WTC11 (cell line): Measurements from ENCODE around the gene CCDC69. TPM values are rescaled to one million over a fixed set of nuclear protein-coding genes. Genes with fewer than 3 reads are reported as not detected.
A peak's percentile ranks its signal among the peaks of the same experiment; 100 is the strongest.

ENCODE experiments used
- ATAC-seq: fragments of 200-7000 bp; cut with Tn5 transposase; 2 replicates; pipeline ENCODE4 v1.10.0; 2021; ENCODE audit warnings: mild to moderate bottlenecking, moderate library complexity
- CTCF ChIA-PET: fragments of 300-600 bp; sonication (Branson Sonifier 250); formaldehyde crosslinking; loops from one replicate; lab custom pipeline; 2021; ENCODE audit warnings: antibody characterized with exemption; lab: Charles Lee
- POLR2A ChIA-PET: fragments of 350-600 bp; sonication (Branson Sonifier 250); formaldehyde crosslinking; loops from one replicate; lab custom pipeline; 2021; ENCODE audit warnings: antibody characterized with exemption; lab: Charles Lee
- DNase-seq: peaks from one replicate; pipeline ENCODE4 v3.0.0; 2021; ENCODE audit warnings: low spot score
- H3K27ac Mint-ChIP-seq: 2 replicates; pipeline ENCODE4 v1.8.0; 2021; ENCODE audit warnings: mixed read lengths
- H3K27me3 Mint-ChIP-seq: 2 replicates; pipeline ENCODE4 v1.8.0; 2021; ENCODE audit warnings: low read depth, mild to moderate bottlenecking, moderate library complexity, mixed read lengths
- H3K36me3 Mint-ChIP-seq: 2 replicates; pipeline ENCODE4 v1.8.0; 2021; ENCODE audit warnings: mixed read lengths
- H3K4me1 Mint-ChIP-seq: 2 replicates; pipeline ENCODE4 v1.8.0; 2022; ENCODE audit warnings: mixed read lengths
- H3K4me3 Mint-ChIP-seq: 2 replicates; pipeline ENCODE4 v1.8.0; 2021; ENCODE audit warnings: mild to moderate bottlenecking, moderate library complexity, mixed read lengths
- H3K9me3 Mint-ChIP-seq: 2 replicates; pipeline ENCODE4 v1.8.0; 2021; ENCODE audit warnings: mixed read lengths
- ATF1 ChIP-seq: sonication (generic); formaldehyde crosslinking; IDR thresholded peaks from 2 replicates; pipeline ENCODE4 v1.8.1; 2023; ENCODE audit warnings: mild to moderate bottlenecking, moderate library complexity, missing genetic modification reagents
- CREM ChIP-seq: sonication (generic); formaldehyde crosslinking; IDR thresholded peaks from 2 replicates; pipeline ENCODE4 v1.8.1; 2022; ENCODE audit warnings: mild to moderate bottlenecking, missing genetic modification reagents, moderate library complexity
- EMX1 ChIP-seq: fragments of 250-450 bp; sonication (Bioruptor Pico); IDR thresholded peaks from 2 replicates; pipeline ENCODE4 v1.8.0; 2021; ENCODE audit warnings: mild to moderate bottlenecking
- FOXK1 ChIP-seq: sonication (generic); formaldehyde crosslinking; IDR thresholded peaks from 2 replicates; pipeline ENCODE4 v1.8.0; 2022; ENCODE audit warnings: mild to moderate bottlenecking, moderate library complexity, missing genetic modification reagents
- GRHL2 ChIP-seq: fragments of 250-450 bp; sonication (Bioruptor Pico); IDR thresholded peaks from 2 replicates; pipeline ENCODE4 v1.8.0; 2022; ENCODE audit warnings: mild to moderate bottlenecking, moderate library complexity; ENCODE audit not compliant: insufficient replicate concordance, severe bottlenecking
- JAZF1 ChIP-seq: fragments of 250-450 bp; sonication (Bioruptor Pico); IDR thresholded peaks from 2 replicates; pipeline ENCODE4 v1.9.0; 2021; ENCODE audit warnings: moderate library complexity, mild to moderate bottlenecking, inconsistent platforms
- MXD4 ChIP-seq: fragments of 250-450 bp; sonication (Bioruptor Pico); IDR thresholded peaks from 2 replicates; pipeline ENCODE4 v1.8.0; 2021; ENCODE audit warnings: mild to moderate bottlenecking, moderate library complexity, borderline replicate concordance
- MYBL2 ChIP-seq: sonication (generic); formaldehyde crosslinking; IDR thresholded peaks from 2 replicates; pipeline ENCODE4 v1.8.1; 2023; ENCODE audit warnings: mild to moderate bottlenecking, moderate library complexity, missing genetic modification reagents
- NR1H2 ChIP-seq: sonication (generic); formaldehyde crosslinking; IDR thresholded peaks from 2 replicates; pipeline ENCODE4 v1.9.0; 2021; ENCODE audit warnings: mild to moderate bottlenecking, moderate library complexity, missing genetic modification reagents
- RORB ChIP-seq: fragments of 250-450 bp; sonication (Bioruptor Pico); IDR thresholded peaks from 2 replicates; pipeline ENCODE4 v1.9.0; 2021; ENCODE audit warnings: mild to moderate bottlenecking
- SMAD3 ChIP-seq: sonication (generic); formaldehyde crosslinking; IDR thresholded peaks from 2 replicates; pipeline ENCODE4 v1.8.0; 2022; ENCODE audit warnings: missing genetic modification reagents, mild to moderate bottlenecking, borderline replicate concordance
- TP53 ChIP-seq: sonication (generic); formaldehyde crosslinking; IDR thresholded peaks from 2 replicates; pipeline ENCODE4 v1.8.1; 2023; ENCODE audit warnings: mild to moderate bottlenecking, missing genetic modification reagents
- ZNF138 ChIP-seq: sonication (generic); formaldehyde crosslinking; conservative IDR thresholded peaks from 2 replicates; pipeline ENCODE4 v1.8.1; 2022; ENCODE audit warnings: mild to moderate bottlenecking, moderate library complexity, missing genetic modification reagents
- ZNF232 ChIP-seq: sonication (generic); formaldehyde crosslinking; IDR thresholded peaks from 2 replicates; pipeline ENCODE4 v1.8.0; 2022; ENCODE audit warnings: mild to moderate bottlenecking, missing genetic modification reagents
- total RNA-seq: library from RNA; stranded (reverse); gene quantifications from 3 replicates; pipeline ENCODE4 v1.2.3, GENCODE V29; 2021
- TF ChIP-seq, protein P1 (sequence below): fragments of 200-600 bp; IDR thresholded peaks from 2 replicates; pipeline ENCODE4 v1.8.0; 2022; ENCODE audit warnings: antibody characterized with exemption
- TF ChIP-seq, protein P2 (sequence below): sonication (generic); formaldehyde crosslinking; IDR thresholded peaks from 2 replicates; pipeline ENCODE4 v1.8.1; 2023; ENCODE audit warnings: mild to moderate bottlenecking, moderate library complexity, missing genetic modification reagents
- TF ChIP-seq, protein P3 (sequence below): sonication (generic); formaldehyde crosslinking; IDR thresholded peaks from 2 replicates; pipeline ENCODE4 v1.8.1; 2022; ENCODE audit warnings: low read depth, mild to moderate bottlenecking, moderate library complexity, missing genetic modification reagents, borderline replicate concordance
- TF ChIP-seq, protein P4 (sequence below): sonication (generic); formaldehyde crosslinking; IDR thresholded peaks from 2 replicates; pipeline ENCODE4 v1.8.1; 2023; ENCODE audit warnings: mild to moderate bottlenecking, missing genetic modification reagents, moderate library complexity
- TF ChIP-seq, protein P5 (sequence below): sonication (generic); formaldehyde crosslinking; IDR thresholded peaks from 2 replicates; pipeline ENCODE4 v1.8.0; 2023; ENCODE audit warnings: mild to moderate bottlenecking, missing genetic modification reagents
- TF ChIP-seq, protein P6 (sequence below): sonication (generic); formaldehyde crosslinking; IDR thresholded peaks from 2 replicates; pipeline ENCODE4 v1.8.1; 2022; ENCODE audit warnings: mild to moderate bottlenecking, missing genetic modification reagents, moderate library complexity, borderline replicate concordance
- TF ChIP-seq, protein P7 (sequence below): sonication (generic); formaldehyde crosslinking; IDR thresholded peaks from 2 replicates; pipeline ENCODE4 v1.8.1; 2023; ENCODE audit warnings: mild to moderate bottlenecking, missing genetic modification reagents, moderate library complexity
- TF ChIP-seq, protein P8 (sequence below): sonication (generic); formaldehyde crosslinking; IDR thresholded peaks from 2 replicates; pipeline ENCODE4 v1.8.0; 2023; ENCODE audit warnings: missing genetic modification reagents
- TF ChIP-seq, protein P9 (sequence below): sonication (generic); formaldehyde crosslinking; IDR thresholded peaks from 2 replicates; pipeline ENCODE4 v1.8.0; 2022; ENCODE audit warnings: mild to moderate bottlenecking, missing genetic modification reagents

CCDC69 gene
- total RNA-seq, 1 experiment from 2014 or later = 12.4 TPM

DNA sequence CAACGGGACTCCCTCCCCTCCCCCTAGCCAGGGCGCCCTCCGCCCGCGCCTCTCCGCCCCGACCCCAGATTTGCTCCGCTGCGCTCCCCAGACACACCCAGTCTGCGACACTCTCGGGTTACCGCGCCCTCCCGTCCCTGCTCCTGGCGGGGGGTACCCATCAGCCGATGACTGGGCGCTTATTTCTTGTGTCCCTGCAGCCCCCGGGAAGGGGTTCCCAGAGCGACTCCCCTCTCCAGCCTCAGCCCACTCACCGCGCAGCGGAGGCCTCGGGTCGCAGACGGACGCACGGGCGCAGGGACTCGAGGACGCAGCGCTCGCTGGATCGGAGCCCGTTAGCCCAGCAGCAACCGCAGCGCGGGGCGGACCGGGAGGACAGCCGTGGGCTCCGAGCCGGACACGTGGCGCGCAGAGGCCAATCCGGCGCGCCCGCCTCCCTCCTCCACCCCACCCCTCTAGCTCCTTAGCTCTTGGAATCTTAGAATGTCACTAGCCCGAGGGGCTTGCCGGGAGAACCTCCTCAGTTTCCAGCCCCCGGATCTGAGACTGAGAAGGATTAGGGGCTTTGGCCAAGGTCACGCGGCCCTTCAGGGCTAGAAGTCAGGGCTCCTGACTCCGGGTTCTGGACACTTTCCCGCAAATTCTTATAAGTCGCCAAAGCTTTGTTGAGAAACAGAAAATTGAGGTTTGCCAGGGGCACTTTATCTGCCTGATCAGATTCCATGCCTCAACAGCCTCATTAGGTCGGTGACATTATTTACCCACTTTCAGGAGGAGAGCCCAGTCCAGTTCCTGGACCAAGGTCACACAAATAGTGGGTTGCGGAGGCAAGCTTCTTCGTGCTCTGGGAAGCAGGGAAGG lies 66.2 kb downstream of the CCDC69 start, which contains the start of gene ANXA6:
TSS of gene ANXA6 (minus strand) at position 354 of the 861 bp plus-strand sequence. CDS start 9,878 bp downstream, outside the sequence.
- peaks cover 14% of the 10 kb centered on the region for H3K27me3 Mint-ChIP-seq
- H3K36me3 Mint-ChIP-seq = no peaks in the 10 kb centered on the region
- H3K27ac Mint-ChIP-seq = peak within 1 kb of the TSS; percentile 46; the same call in 1 of the 2 replicates
- H3K9me3 Mint-ChIP-seq = no peaks in the 10 kb centered on the region
- H3K4me3 Mint-ChIP-seq = peak within 1 kb of the TSS; percentile 74
- peaks cover 24% of the 10 kb centered on the region for H3K4me1 Mint-ChIP-seq
- DNase-seq (peak; percentile 76), ATAC-seq (peak; percentile 94)
- ChIA-PET CTCF (interaction anchor here (0.6 to 2.5 kb wide), 12 partner anchors 16 to 156 kb away, joined by 3 to 21 read pairs (median 4); partner anchors contain the start of gene GM2A), POLR2A (interaction anchor here (0.5 to 1.1 kb wide), 4 partner anchors 16 to 95 kb away, joined by 3 to 8 read pairs (median 6); partner anchors contain the start of gene GM2A)
- TF ChIP-seq, protein P1, sequence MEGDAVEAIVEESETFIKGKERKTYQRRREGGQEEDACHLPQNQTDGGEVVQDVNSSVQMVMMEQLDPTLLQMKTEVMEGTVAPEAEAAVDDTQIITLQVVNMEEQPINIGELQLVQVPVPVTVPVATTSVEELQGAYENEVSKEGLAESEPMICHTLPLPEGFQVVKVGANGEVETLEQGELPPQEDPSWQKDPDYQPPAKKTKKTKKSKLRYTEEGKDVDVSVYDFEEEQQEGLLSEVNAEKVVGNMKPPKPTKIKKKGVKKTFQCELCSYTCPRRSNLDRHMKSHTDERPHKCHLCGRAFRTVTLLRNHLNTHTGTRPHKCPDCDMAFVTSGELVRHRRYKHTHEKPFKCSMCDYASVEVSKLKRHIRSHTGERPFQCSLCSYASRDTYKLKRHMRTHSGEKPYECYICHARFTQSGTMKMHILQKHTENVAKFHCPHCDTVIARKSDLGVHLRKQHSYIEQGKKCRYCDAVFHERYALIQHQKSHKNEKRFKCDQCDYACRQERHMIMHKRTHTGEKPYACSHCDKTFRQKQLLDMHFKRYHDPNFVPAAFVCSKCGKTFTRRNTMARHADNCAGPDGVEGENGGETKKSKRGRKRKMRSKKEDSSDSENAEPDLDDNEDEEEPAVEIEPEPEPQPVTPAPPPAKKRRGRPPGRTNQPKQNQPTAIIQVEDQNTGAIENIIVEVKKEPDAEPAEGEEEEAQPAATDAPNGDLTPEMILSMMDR = no peak
- TF ChIP-seq MYBL2 (CRISPR knock-in tag) = 0 out of 2 replicates have a peak, but pooled peaks have one; percentile 64
- TF ChIP-seq, protein P2, sequence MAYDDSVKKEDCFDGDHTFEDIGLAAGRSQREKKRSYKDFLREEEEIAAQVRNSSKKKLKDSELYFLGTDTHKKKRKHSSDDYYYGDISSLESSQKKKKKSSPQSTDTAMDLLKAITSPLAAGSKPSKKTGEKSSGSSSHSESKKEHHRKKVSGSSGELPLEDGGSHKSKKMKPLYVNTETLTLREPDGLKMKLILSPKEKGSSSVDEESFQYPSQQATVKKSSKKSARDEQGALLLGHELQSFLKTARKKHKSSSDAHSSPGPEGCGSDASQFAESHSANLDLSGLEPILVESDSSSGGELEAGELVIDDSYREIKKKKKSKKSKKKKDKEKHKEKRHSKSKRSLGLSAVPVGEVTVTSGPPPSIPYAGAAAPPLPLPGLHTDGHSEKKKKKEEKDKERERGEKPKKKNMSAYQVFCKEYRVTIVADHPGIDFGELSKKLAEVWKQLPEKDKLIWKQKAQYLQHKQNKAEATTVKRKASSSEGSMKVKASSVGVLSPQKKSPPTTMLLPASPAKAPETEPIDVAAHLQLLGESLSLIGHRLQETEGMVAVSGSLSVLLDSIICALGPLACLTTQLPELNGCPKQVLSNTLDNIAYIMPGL = peak; percentile 79
- TF ChIP-seq, protein P3, sequence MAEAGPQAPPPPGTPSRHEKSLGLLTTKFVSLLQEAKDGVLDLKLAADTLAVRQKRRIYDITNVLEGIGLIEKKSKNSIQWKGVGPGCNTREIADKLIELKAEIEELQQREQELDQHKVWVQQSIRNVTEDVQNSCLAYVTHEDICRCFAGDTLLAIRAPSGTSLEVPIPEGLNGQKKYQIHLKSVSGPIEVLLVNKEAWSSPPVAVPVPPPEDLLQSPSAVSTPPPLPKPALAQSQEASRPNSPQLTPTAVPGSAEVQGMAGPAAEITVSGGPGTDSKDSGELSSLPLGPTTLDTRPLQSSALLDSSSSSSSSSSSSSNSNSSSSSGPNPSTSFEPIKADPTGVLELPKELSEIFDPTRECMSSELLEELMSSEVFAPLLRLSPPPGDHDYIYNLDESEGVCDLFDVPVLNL (CRISPR knock-in tag) = no peak
- TF ChIP-seq GRHL2 = no peak
- no peak for TF ChIP-seq ZNF138 (CRISPR knock-in tag)
- TF ChIP-seq, protein P4, sequence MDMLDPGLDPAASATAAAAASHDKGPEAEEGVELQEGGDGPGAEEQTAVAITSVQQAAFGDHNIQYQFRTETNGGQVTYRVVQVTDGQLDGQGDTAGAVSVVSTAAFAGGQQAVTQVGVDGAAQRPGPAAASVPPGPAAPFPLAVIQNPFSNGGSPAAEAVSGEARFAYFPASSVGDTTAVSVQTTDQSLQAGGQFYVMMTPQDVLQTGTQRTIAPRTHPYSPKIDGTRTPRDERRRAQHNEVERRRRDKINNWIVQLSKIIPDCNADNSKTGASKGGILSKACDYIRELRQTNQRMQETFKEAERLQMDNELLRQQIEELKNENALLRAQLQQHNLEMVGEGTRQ (CRISPR knock-in tag) = peak; percentile 96
- TF ChIP-seq TP53 (CRISPR knock-in tag) = no peak
- TF ChIP-seq, protein P5, sequence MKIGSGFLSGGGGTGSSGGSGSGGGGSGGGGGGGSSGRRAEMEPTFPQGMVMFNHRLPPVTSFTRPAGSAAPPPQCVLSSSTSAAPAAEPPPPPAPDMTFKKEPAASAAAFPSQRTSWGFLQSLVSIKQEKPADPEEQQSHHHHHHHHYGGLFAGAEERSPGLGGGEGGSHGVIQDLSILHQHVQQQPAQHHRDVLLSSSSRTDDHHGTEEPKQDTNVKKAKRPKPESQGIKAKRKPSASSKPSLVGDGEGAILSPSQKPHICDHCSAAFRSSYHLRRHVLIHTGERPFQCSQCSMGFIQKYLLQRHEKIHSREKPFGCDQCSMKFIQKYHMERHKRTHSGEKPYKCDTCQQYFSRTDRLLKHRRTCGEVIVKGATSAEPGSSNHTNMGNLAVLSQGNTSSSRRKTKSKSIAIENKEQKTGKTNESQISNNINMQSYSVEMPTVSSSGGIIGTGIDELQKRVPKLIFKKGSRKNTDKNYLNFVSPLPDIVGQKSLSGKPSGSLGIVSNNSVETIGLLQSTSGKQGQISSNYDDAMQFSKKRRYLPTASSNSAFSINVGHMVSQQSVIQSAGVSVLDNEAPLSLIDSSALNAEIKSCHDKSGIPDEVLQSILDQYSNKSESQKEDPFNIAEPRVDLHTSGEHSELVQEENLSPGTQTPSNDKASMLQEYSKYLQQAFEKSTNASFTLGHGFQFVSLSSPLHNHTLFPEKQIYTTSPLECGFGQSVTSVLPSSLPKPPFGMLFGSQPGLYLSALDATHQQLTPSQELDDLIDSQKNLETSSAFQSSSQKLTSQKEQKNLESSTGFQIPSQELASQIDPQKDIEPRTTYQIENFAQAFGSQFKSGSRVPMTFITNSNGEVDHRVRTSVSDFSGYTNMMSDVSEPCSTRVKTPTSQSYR (CRISPR knock-in tag) = peak; percentile 60; the same call in 1 of the 2 replicates
- TF ChIP-seq, protein P6, sequence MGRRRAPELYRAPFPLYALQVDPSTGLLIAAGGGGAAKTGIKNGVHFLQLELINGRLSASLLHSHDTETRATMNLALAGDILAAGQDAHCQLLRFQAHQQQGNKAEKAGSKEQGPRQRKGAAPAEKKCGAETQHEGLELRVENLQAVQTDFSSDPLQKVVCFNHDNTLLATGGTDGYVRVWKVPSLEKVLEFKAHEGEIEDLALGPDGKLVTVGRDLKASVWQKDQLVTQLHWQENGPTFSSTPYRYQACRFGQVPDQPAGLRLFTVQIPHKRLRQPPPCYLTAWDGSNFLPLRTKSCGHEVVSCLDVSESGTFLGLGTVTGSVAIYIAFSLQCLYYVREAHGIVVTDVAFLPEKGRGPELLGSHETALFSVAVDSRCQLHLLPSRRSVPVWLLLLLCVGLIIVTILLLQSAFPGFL (CRISPR knock-in tag) = no peak
- no peak for TF ChIP-seq JAZF1
- TF ChIP-seq, protein P7, sequence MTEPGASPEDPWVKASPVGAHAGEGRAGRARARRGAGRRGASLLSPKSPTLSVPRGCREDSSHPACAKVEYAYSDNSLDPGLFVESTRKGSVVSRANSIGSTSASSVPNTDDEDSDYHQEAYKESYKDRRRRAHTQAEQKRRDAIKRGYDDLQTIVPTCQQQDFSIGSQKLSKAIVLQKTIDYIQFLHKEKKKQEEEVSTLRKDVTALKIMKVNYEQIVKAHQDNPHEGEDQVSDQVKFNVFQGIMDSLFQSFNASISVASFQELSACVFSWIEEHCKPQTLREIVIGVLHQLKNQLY (CRISPR knock-in tag) = no peak
- TF ChIP-seq FOXK1 (CRISPR knock-in tag) = peak; percentile 78; the same call in 1 of the 2 replicates
- peak; percentile 81; the same call in 1 of the 2 replicates for TF ChIP-seq SMAD3 (CRISPR knock-in tag)
- TF ChIP-seq EMX1 (CRISPR knock-in tag) = no peak
- no peak for TF ChIP-seq RORB (CRISPR knock-in tag)
- TF ChIP-seq CREM (CRISPR knock-in tag) = peak; percentile 70; the same call in 1 of the 2 replicates
- TF ChIP-seq MXD4 = no peak
- TF ChIP-seq, protein P8, sequence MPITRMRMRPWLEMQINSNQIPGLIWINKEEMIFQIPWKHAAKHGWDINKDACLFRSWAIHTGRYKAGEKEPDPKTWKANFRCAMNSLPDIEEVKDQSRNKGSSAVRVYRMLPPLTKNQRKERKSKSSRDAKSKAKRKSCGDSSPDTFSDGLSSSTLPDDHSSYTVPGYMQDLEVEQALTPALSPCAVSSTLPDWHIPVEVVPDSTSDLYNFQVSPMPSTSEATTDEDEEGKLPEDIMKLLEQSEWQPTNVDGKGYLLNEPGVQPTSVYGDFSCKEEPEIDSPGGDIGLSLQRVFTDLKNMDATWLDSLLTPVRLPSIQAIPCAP (CRISPR knock-in tag) = no peak
- TF ChIP-seq NR1H2 (CRISPR knock-in tag) = no peak
- TF ChIP-seq, protein P9, sequence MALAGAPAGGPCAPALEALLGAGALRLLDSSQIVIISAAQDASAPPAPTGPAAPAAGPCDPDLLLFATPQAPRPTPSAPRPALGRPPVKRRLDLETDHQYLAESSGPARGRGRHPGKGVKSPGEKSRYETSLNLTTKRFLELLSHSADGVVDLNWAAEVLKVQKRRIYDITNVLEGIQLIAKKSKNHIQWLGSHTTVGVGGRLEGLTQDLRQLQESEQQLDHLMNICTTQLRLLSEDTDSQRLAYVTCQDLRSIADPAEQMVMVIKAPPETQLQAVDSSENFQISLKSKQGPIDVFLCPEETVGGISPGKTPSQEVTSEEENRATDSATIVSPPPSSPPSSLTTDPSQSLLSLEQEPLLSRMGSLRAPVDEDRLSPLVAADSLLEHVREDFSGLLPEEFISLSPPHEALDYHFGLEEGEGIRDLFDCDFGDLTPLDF (CRISPR knock-in tag) = no peak
- TF ChIP-seq ATF1 (CRISPR knock-in tag) = no peak
- peak; percentile 68; the same call in 1 of the 2 replicates for TF ChIP-seq ZNF232 (CRISPR knock-in tag)
